ENCODE results near the gene RAB40C. TPM values are rescaled to one million over a fixed set of nuclear protein-coding genes. Genes with fewer than 3 reads are reported as not detected.
"Not testable (repeated sequence)": the region's sequence is repeated elsewhere in the genome, so short reads cannot be mapped to it uniquely, and the experiment has no call there.

RAB40C gene
- total RNA-seq, 1 donor from 2014 or later = 24.2 TPM

DNA sequence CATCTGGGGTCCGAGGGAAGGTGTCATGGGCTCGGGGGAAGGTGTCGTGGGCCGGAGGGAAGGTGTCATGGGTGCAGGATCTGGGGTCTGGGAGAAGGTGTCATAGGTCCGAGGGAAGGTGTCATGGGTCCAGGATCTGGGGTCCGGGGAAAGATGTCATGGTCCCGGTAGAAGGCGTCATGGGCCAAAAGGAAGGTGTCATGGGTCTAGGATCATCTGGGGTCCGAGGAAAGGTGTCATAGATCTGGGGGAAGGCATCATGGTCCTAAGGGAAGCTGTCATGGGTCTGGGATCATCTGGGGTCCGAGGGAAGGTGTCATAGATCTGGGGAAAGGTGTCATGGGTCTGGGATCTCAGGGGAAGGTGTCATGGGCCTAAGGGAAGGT, 942 bp downstream of the RAB40C start:
- DNase-seq = no peak

DNA sequence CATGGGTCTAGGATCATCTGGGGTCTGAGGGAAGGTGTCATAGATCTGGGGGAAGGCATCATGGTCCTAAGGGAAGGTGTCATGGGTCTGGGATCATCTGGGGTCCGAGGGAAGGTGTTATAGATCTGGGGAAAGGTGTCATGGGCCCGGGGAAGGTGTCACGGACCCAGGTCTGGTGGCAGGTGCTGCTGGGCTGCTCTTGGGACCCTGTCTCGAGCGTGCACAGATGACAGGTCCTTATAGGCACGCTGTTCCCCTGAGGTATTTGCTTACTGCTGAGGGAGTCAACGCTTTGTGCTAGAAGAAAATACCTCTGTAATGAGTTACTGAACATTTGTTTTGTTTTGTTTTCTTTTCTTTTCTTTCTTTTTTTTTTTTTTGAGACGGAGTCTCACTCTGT, 1.4 kb downstream of the RAB40C start:
- no peak for DNase-seq

DNA sequence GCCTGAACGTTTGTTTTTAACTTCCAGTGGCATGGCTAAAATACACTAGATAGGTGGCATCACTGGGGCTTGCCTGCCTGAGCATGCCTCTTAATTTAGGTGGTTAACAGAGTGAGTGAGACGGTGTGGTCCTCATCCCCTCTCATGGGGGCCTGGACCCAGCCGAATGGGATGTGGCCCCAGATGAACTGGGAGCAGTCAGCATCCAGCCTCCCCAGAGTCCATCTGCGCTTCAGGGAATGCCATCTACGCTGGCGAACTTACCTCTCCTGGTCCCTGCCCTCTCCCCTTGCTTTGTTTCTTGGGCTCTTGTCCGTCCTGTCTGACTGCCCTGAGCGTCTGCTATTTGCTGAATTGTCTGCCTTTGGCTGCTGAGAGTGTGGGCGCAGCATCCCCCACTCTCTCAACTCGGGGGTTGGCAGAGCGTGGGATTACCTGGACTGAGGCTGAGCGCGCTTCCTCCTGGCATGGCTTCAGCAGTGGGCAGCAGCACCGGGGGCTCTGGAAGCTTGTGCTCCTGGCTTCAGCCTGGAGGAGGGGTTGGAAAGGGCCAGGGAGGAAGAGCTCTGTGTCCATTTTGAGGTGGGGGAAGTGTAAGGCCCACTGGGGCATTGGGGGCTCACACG, 2.1 kb downstream of the RAB40C start:
- DNase-seq = no peak

DNA sequence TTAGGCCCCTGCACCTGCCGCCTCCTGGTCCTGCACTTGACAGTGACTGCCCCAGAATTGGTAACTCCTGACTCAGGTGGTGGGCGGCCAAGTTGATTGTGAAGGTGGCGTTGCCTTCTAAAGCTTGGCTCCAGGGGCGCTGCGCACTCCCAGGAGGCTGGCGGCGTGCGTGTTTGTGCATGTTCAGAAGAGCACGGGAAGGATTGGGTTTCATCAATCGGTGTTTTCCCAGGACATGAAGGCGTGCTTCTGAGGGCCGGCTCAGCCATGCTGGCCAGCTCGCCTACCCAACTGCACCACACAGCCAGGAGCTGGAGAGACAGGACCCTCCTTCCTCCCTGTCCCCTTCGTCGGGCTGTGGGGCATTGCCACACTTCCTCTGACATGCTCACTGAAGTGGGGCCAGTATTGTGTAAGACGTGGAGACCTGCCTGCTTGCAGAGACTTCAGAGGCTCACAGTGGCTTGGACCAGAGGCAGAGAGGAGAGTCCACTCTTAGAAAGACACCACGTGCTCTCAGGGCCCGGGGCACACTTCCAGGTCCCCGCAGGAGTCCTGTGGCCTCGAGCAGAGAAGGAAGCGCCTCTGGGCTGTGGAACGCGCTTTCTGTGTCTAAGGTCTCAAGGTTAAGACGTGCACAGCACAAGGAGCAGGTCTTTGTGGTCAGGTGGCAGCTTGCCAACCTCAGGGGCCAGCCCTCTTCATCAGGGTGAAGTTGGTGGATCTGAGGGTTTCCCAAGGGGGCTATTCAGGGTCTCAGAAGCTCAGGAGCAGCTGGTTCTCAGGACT, 2.8 kb downstream of the RAB40C start:
- DNase-seq = peak; percentile 58

DNA sequence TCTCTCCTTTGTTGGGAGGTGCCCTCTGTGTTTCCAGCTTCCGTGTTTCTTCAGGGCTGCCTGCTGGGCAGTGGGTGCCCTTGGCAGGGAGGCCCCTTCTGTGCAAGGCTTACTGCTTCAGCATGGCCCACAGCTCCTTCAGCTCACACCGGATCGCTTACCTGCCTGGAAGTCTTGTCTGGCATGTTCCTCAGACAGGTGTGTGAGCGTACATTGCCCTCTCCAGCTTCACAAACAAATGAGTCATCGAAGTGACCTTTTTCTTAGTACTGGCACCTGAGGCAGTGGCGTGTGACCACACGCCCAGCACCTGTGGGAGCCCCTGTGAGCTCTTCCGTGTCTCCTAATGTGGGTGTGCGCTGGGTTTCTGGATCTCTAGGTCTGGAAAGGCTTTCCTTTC, 3.5 kb downstream of the RAB40C start:
- DNase-seq = no peak

DNA sequence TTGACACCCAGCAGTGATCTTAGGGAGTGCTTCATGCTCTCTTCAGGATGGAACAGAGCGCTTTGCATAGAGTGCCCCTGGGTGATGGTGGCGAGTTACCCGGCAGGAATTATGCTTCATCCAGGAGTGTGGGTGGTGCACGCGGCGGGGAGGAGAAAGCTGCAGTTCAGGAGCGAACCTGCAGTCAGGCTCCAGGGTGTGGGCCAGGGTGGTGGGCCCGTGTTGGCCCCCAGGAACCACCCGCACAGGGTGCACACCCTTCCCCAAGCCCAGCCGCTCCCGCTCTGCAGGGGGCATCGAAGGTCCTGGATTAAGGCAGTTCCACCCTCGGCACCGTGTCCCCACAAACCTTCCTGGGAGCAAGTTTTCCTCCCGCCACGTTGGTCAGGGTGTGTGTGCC, 3.9 kb downstream of the RAB40C start:
- DNase-seq = no peak

DNA sequence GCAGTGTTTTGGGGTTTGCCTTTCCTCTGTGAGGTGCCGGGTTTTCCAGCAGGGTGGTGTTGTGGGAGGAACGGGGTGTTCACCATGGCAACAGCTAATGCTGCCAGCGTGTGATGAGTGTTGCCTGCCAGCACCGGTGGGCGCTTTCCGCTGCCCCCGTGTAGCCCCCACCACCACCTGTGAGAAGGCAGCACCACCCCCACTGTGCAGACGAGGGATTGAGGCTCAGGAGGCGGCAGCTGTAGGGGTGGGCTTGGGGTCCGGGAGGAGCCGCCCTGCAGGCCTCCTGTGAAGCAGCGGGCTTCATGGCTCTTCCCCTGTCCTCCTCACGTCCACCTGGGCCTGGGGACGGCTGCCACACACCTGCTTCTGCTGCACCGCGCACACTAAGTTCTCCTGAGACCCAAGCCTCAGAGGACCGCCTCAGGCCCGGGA, 5.2 kb downstream of the RAB40C start:
- DNase-seq = no peak

DNA sequence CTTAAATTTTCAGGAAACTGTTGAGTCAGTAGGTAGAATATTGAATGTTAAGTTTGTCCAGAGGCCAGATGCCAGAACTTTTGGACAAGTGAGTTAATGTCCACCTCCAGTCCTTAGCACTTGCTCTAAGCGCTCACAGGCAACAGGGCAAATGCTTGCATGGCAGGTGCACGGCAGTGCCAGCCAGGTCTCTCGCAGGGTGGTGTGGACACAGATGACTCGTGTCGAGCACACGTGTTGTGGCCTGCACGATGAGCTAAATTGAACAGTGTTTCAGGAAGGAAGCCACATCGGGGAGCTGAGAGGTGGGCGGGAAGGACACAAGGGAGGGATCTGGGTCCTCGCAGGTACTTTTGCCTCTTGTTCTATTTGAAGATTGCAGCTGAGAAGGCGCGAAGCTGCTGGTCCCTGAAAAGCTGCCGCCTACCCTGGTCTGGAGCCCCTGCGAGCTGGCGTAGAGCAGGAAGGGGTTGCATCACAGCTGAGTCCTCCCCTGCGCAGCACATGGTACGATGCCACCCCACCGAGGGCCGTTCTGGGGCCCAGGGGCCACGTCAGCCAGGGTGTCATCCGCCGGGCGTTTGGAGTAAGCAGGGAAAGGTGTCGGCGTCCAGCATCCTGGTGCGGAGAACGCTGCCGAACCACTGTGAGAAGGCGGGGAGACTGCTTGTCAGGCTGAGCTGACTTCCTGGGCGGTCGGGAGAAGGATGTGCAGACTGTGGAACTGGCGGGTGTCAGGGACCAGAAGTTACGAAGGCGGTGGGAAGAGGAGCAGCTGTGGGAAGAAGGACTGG, 6.3 kb downstream of the RAB40C start:
- peak; percentile 73 for DNase-seq

DNA sequence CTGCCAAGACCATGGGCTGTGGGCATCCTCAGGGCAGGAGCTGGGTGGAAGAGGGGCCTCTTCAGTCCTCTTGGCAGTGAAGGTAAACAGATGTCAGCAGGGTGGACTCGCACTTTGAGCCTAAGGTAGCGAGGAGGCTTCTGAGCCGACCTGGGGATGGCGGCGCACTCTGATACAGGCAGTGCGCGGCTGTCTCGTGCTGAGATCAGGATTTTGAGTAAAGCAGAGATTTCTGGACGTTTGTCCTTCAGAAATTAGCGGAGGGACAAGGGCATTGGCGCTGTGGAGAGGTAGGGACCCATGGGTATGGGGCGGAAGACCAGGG, 6.8 kb downstream of the RAB40C start:
- DNase-seq = no peak

DNA sequence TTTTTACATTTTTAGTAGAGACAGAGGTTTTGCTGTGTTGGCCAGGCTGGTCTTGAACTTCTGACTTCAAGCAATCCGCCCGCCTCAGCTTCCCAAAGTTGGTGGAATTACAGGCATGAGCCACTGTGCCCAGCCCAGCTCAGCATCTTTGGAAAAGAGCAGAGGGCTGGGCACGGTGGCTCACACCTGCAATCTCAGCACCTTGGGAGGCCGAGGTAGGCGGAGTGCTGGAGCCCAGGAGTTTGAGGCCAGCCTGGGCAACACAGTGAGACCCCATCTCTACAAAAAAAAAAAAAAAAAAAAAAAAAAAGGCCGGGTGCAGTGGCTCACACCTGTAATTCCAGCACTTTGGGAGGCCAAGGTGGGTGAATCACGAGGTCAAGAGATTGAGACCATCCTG, 7.8 kb downstream of the RAB40C start:
- DNase-seq = not testable (repeated sequence)

DNA sequence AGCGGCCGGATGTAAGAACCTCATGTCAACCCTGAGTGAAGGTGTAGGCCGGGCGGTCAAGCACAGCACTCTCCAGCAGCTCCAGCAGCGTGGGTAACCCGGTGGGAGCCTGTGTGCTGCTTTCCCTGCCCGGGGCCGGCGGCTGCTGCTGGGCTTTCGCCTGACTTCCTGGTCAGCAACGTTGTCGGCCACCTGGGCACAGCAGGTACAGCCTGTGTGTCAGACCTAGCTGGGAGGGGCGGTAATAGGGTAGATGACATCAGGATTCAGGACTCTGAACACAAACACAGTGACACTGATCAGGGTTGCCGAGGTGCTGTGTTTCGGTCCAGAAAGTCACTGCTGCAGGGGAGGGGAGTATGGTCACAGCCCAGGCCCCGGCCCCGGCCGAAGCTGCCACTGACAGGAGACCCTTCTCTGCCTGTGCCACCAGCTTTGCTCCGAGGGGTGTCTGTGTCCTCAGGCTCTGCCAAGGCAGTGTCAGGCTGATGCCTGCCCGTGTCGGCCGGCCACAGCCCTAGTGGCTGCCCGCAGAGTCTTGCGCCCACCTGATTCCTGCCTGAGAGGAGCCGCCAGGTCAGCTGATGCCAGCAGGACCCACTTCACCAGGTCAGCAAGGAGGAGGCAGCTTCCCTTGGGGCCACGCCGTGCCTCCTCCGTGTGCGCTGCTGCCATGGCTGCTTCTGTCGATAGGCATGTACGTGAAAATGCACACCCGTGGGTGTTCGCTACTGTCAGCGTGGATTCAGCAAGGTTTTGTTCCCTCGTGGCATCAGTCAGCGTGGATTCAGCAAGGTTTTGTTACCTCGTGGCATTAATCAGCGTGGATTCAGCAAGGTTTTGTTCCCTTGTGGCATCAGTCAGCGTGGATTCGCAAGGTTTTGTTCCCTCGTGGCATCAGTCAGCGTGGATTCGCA, 9.2 kb downstream of the RAB40C start:
- no peak for DNase-seq

DNA sequence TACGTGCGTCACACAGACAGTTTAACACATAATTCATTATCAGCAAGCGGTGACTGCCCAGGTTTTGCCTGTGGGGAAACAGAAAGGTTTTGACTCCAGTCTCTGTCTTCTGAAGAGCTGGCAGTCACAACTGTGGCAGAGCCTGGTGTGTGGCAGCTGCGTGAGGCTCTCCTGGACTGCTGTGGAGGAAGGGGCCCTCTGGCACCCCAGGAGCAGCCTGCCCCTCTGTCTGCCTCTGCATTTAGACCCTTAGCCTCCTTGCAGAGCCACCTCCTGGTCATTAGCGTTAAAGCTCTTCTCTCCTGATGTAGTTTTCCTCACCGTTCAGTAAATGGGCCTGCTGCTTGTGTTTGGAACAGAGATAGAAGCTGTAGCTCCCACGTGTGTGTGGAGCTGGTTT, 10.9 kb downstream of the RAB40C start:
- DNase-seq = no peak

DNA sequence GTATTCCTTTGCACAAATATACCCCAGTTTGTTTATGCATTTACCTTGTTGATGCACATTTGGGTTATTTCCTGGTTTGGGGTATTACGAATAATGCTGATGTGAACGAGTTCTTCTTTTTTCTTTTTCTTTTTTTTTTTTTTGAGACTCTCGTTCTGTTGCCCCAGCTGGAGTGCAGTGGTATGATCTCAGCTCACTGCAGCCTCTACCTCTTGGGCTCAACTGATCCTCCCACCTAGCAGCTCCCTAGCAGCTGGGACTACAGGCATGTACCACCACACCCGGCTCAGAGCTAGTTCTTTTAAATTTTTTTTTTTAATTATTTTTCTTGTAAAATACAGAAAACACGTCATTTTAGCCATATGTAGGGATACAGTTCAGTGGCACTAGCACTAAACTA, 14.1 kb downstream of the RAB40C start:
- DNase-seq = no peak

DNA sequence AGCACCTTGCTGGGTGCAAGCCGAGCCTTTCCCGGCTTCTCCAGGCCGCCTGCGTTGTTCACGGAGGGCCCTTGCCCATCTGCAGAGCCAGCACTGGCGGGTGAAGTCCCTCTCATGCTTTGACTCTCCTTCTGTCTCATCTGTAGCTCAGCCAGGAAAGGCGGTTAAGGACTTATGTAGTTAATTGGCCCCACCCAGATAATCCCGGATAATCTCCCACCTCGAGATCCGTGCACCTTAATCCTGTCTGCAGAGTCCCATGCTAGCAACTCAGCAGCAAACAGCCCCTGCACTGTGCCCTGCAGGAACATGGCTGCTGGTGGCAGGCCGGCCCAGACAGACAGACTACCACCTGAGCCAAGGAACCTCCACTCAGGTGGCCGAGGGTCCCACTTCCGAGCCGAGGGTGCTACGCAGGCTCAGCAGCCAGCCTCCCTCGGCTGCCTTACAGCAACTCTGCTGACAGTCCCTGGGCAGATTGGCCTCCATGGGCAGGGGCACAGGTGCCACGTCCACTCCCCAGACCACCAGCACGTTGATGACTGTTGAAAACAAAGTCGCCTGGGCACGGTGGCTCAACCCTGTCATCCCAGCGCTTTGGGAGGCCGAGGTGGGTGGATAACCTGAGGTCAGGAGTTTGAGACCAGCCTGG, 16.9 kb downstream of the RAB40C start:
- DNase-seq = no peak

DNA sequence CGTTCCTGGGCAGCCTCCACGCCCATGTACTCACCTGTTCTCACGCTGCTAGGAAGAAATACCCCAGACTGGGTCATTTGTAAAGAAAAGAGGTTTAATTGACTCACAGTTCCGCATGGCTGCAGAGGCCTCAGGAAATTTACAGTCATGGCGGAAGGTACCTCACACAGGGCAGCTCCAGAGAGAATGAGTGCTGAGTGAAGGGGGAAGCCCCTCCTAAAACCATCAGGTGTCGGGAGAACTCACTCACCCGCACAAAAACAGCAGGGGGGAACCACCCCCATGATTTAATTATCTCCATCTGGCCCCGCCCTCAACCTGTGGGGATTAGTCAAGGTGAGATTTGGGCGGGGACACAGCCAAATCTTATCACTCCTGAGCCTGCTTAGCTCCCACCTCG, 18.2 kb downstream of the RAB40C start:
- no peak for DNase-seq

DNA sequence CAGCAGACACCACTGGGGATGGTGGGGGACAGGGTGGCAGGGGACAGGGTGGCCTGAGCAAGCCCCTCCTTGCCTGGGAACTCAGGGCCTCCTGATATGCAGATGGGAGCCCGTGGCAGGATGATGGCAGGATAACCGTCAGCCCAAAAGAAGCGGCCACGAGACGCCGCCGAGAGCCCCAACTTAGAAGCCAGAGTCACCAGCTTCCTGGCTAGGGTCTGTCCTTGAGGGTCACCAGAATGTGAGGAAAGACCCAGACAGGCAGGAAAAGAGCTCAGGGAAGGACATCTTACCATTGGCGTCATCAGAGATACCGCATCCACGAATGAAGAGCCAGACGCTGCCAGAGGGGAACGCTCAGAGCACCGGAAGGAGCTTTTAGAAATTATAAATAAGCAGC, 19.4 kb downstream of the RAB40C start:
- DNase-seq = no peak

DNA sequence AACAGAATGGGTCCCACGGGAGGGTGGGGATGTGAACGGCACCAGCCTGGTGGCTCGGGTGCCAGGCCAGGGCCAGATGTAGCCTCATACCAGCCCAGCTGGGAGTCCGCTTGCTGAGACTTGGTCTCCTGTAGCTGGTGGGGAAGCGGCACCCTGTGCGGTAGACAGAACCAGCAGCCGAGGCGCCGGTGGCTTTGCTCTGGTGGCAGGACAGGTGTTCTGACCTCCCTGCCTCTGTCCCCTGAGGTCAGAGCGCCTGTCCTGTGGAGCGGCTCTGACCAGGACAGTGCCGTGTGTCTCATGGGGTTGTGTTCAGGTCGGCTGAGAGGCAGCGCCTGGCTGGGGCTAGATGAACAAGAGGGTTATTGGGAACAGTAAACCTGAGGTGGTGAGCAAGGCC, 20.1 kb downstream of the RAB40C start:
- no peak for DNase-seq

DNA sequence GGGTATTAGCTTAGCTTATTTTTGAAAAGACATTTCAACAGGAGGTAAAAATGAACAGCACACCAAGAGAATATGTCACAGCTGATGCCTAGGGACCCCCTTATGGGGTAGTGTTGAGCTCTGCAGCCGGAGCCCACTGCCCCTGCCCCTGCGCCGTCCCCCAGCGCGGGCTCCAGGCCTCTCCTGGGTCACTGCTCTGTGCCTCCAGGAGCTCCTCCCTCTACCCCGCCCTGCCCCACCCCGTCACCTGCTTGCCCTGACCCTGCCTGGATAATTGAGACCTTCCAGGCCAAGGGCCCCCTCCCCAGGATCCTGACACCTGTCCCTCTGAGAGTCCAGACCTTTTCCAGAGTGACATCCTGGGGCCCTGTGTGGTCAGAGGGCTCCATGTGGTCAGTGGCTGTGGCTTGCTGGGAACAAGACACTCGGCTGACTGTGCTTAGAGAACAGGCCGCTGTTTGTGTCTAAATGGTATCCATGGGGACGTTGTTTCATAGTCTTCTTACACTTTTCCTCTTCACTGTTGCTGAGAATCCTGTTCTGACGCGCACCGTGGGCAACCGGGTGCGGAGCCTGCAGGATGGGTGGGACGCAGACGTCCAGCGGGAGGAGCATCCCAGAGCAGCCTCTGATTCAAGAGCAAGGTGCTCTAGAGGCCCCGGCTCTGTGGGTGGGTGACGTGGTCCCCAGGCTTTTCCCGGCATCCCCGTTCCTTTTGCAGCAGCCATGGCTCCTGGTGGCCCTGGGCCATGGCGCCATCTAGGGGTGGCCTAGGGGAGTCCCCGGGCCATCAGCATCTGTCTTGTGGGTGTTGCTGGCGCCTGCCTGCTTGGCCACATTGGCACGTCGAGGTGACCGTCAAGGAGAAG, 20.9 kb downstream of the RAB40C start:
- DNase-seq = no peak

DNA sequence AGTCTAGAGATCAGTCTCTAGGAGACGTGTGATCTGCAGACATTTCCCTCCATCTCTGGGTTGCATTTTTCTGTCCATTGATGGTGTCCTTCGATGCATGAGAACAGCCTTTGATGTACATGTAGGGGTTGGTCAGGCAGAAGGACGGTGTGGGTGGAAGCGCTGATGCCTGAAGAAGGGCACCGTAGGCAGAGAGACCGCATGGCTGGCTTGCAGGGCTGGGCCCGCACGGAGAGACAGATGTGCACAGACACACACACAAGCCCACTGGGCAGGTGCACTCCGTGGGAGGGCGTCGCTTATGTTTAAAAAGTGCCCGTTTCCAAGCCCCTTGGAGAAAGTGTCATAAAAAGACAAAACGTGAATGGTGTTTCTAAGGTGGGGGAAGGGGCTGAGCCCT, 25.3 kb downstream of the RAB40C start:
- DNase-seq = no peak

DNA sequence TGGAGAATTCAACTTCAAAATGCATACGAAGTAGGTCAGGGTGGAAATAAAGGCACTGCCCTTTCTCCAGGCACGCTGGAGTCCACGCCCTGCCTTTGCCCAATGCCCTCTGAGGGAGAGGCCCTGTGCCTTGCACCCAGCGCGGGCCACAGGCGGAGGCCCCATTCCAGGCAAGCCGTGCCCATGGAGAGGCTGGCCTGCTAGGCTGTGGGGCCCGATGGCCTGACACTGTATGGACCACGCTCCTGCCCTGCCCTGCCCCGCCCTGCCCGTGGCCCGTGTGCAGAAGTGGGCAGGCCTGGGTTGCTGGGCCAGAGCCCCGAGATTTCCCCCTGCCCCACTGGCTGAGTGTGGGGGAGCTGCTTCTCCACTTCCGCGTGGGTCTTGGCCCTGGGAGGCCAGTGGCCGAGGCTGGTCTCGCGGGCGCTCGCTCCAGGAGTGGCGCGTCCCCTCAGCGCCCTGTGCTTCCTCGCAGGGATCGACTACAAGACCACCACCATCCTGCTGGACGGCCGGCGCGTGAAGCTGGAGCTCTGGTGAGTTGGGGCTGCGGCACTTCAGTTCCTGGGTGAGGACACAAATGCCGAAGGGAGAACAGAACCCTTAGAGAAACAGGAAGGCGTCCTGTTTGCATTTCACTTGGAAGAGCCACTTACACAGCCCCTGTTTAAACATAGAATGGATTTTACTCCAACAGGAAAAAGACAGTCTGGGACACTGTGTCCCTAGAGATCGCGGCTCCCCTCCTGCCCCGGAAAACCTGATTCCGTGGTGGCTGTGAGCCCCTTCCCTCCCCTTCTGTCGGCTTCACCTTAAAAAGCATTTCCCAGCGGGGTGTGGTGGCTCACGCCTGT, 27.1 kb downstream of the RAB40C start:
- no peak for DNase-seq

Data from occipital lobe (tissue), 2 donors.